ENCODE results near the gene BPIFB3.
"Not testable (repeated sequence)": the region's sequence is repeated elsewhere in the genome, so short reads cannot be mapped to it uniquely, and the experiment has no call there.

BPIFB3 gene

GRCh38 chr20:33113387-33113908 lies 59.7 kb downstream of the BPIFB3 start:
- Histone ChIP-seq H3K27me3 (replicated peaks) (no peaks in the 10 kb centered on the region), H3K27ac (no peak overlapping the region), H3K36me3 (replicated peaks) (no peaks in the 10 kb centered on the region), H3K4me3 (ENCODE audit: low read depth, low read length) (no peak overlapping the region)
- in situ Hi-C loops (cut with HindIII; ENCODE audit: low pct_ligation_motif_present, low sequenced_read_pairs), result no loop called here
- DNase-seq, result no peak
- TF ChIP-seq CTCF (IDR thresholded peaks at IDR 0.05; ENCODE audit: low read depth, low read length, missing control alignments), result no peak

- H3K36me3 ChIP-seq (replicated peaks); DNase-seq; in situ Hi-C loops (cut with HindIII; ENCODE audit: low pct_ligation_motif_present, low sequenced_read_pairs); H3K4me3 ChIP-seq (ENCODE audit: low read depth, low read length); H3K27me3 ChIP-seq (replicated peaks); H3K27ac ChIP-seq: not testable (repeated sequence)
These were observed 61.8 kb downstream of the BPIFB3 start for GRCh38 chr20:33115501-33115900.

- H3K36me3 ChIP-seq (replicated peaks), result no peaks in the 10 kb centered on the region
- H3K27ac ChIP-seq, result no peak overlapping the region
- in situ Hi-C loops (cut with HindIII; ENCODE audit: low pct_ligation_motif_present, low sequenced_read_pairs), result no loop called here
- H3K4me3 ChIP-seq (ENCODE audit: low read depth, low read length), result no peak overlapping the region
- TF ChIP-seq CTCF (IDR thresholded peaks at IDR 0.05; ENCODE audit: low read depth, low read length, missing control alignments), result no peak
- no peaks in the 10 kb centered on the region for H3K27me3 ChIP-seq (replicated peaks)
- no peak for DNase-seq
These were observed 66.3 kb downstream of the BPIFB3 start for GRCh38 chr20:33119725-33120720.

- Histone ChIP-seq H3K27me3 (replicated peaks) (no peaks in the 10 kb centered on the region), H3K27ac (no peak overlapping the region), H3K36me3 (replicated peaks) (no peaks in the 10 kb centered on the region), H3K4me3 (ENCODE audit: low read depth, low read length) (no peak overlapping the region)
- in situ Hi-C loops (cut with HindIII; ENCODE audit: low pct_ligation_motif_present, low sequenced_read_pairs), result no loop called here
- DNase-seq, result no peak
- TF ChIP-seq CTCF (IDR thresholded peaks at IDR 0.05; ENCODE audit: low read depth, low read length, missing control alignments), result no peak
These were observed 67.2 kb downstream of the BPIFB3 start for GRCh38 chr20:33120934-33121333.

- H3K27ac ChIP-seq; H3K27me3 ChIP-seq (replicated peaks); H3K36me3 ChIP-seq (replicated peaks); H3K4me3 ChIP-seq (ENCODE audit: low read depth, low read length); in situ Hi-C loops (cut with HindIII; ENCODE audit: low pct_ligation_motif_present, low sequenced_read_pairs); DNase-seq: not testable (repeated sequence)
These were observed 68.6 kb downstream of the BPIFB3 start for GRCh38 chr20:33122297-33122696.

All from brain microvascular endothelial cell (primary cell).